ENCODE data around the gene RC3H2. TPM values are rescaled to one million over a fixed set of nuclear protein-coding genes. Genes with fewer than 3 reads are reported as not detected.
A peak's percentile ranks its signal among the peaks of the same experiment; 100 is the strongest.
"Not testable (repeated sequence)": the region's sequence is repeated elsewhere in the genome, so short reads cannot be mapped to it uniquely, and the experiment has no call there.

The RC3H2 gene
- total RNA-seq, 2 experiments from 2014 or later, result 20.2 to 21.3 TPM

- no peak for DNase-seq
- H3K4me3 Mint-ChIP-seq, result no peak overlapping the region
- intact Hi-C loops (cut with micrococcal nuclease), result loop anchor here (10.0 kb wide), 3 partner anchors 412 to 468 kb away; partner anchors contain the start of gene PTGS1
- H3K27me3 Mint-ChIP-seq (ENCODE audit: low read depth), result no peaks in the 10 kb centered on the region
- peaks cover 26% of the 10 kb centered on the region for H3K4me1 Mint-ChIP-seq (ENCODE audit: low read depth)
- CTCF ChIA-PET, result interaction anchor here (0.6 to 1.2 kb wide), 4 partner anchors 23 to 545 kb away, joined by 3 read pairs; no protein-coding TSS in a partner anchor
- H3K36me3 Mint-ChIP-seq (ENCODE audit: low read depth), result peaks cover 5% of the 10 kb centered on the region
- H3K27ac Mint-ChIP-seq, result no peak overlapping the region
- H3K9me3 Mint-ChIP-seq, result no peaks in the 10 kb centered on the region
Measured at GRCh38 chr9:122812736-122813135, 92.4 kb downstream of the RC3H2 start.

- Mint-ChIP-seq H3K27ac (no peak overlapping the region), H3K4me3 (no peak overlapping the region), H3K27me3 (ENCODE audit: low read depth) (no peaks in the 10 kb centered on the region), H3K4me1 (ENCODE audit: low read depth) (peaks cover 20% of the 10 kb centered on the region), H3K36me3 (ENCODE audit: low read depth) (no peaks in the 10 kb centered on the region), H3K9me3 (peaks cover 3% of the 10 kb centered on the region)
- DNase-seq, result peak; percentile 87
- intact Hi-C loops (cut with micrococcal nuclease), result loop anchor here (1.0 to 10.0 kb wide), 8 partner anchors 197 to 711 kb away; partner anchors contain the start of gene PTGS1
- CTCF ChIA-PET, result interaction anchor here (0.7 to 5.3 kb wide), 9 partner anchors 11 to 686 kb away, joined by 3 to 57 read pairs (median 4); no protein-coding TSS in a partner anchor
Measured at GRCh38 chr9:122810306-122810946, 94.7 kb downstream of the RC3H2 start.

- H3K36me3 Mint-ChIP-seq (ENCODE audit: low read depth); DNase-seq; H3K27ac Mint-ChIP-seq; H3K9me3 Mint-ChIP-seq; H3K4me3 Mint-ChIP-seq; intact Hi-C loops (cut with micrococcal nuclease); H3K27me3 Mint-ChIP-seq (ENCODE audit: low read depth): not testable (repeated sequence)
- H3K4me1 Mint-ChIP-seq (ENCODE audit: low read depth), result peaks cover 19% of the 10 kb centered on the region
- CTCF ChIA-PET, result interaction anchor here (0.9 to 5.3 kb wide), 7 partner anchors 14 to 685 kb away, joined by 3 to 57 read pairs (median 4); partner anchors contain the start of gene PDCL
Measured at GRCh38 chr9:122809261-122809660, 95.9 kb downstream of the RC3H2 start.

- no peak for DNase-seq
- Mint-ChIP-seq H3K4me1 (ENCODE audit: low read depth) (peaks cover 19% of the 10 kb centered on the region), H3K9me3 (peaks cover 3% of the 10 kb centered on the region), H3K27me3 (ENCODE audit: low read depth) (no peaks in the 10 kb centered on the region), H3K36me3 (ENCODE audit: low read depth) (peaks cover 2% of the 10 kb centered on the region), H3K4me3 (no peak overlapping the region), H3K27ac (no peak overlapping the region)
- intact Hi-C loops (cut with micrococcal nuclease), result no loop called here
- CTCF ChIA-PET, result interaction anchor here (0.9 to 5.3 kb wide), 10 partner anchors 12 to 711 kb away, joined by 3 to 57 read pairs (median 4); no protein-coding TSS in a partner anchor
Measured at GRCh38 chr9:122808141-122808540, 97.0 kb downstream of the RC3H2 start.

- H3K9me3 Mint-ChIP-seq, result peaks cover 3% of the 10 kb centered on the region
- intact Hi-C loops (cut with micrococcal nuclease), result no loop called here
- CTCF ChIA-PET, result interaction anchor here (0.9 to 5.3 kb wide), 8 partner anchors 12 to 683 kb away, joined by 3 to 57 read pairs (median 5); no protein-coding TSS in a partner anchor
- no peak overlapping the region for H3K27ac Mint-ChIP-seq
- DNase-seq, result peak; percentile 56
- peaks cover 19% of the 10 kb centered on the region for H3K4me1 Mint-ChIP-seq (ENCODE audit: low read depth)
- H3K4me3 Mint-ChIP-seq, result no peak overlapping the region
- peaks cover 2% of the 10 kb centered on the region for H3K36me3 Mint-ChIP-seq (ENCODE audit: low read depth)
- no peaks in the 10 kb centered on the region for H3K27me3 Mint-ChIP-seq (ENCODE audit: low read depth)
Measured at GRCh38 chr9:122807271-122807900, 97.8 kb downstream of the RC3H2 start.

GRCh38 chr9:122806661-122807060 lies 98.5 kb downstream of the RC3H2 start:
- peaks cover 3% of the 10 kb centered on the region for H3K9me3 Mint-ChIP-seq
- H3K27me3 Mint-ChIP-seq (ENCODE audit: low read depth), result no peaks in the 10 kb centered on the region
- intact Hi-C loops (cut with micrococcal nuclease), result no loop called here
- H3K4me3 Mint-ChIP-seq, result no peak overlapping the region
- H3K4me1 Mint-ChIP-seq (ENCODE audit: low read depth), result peaks cover 19% of the 10 kb centered on the region
- peaks cover 2% of the 10 kb centered on the region for H3K36me3 Mint-ChIP-seq (ENCODE audit: low read depth)
- no peak for DNase-seq
- CTCF ChIA-PET, result interaction anchor here (1.1 to 5.3 kb wide), 4 partner anchors 13 to 682 kb away, joined by 3 to 57 read pairs (median 4); no protein-coding TSS in a partner anchor
- H3K27ac Mint-ChIP-seq, result no peak overlapping the region

GRCh38 chr9:122800066-122801060 lies 104.8 kb downstream of the RC3H2 start, which contains the start of gene OR1K1:
Gene OR1K1 (plus strand): TSS chr9:122800123. CDS start chr9:122800123, 0 bp downstream.
- H3K9me3 Mint-ChIP-seq, result no peaks in the 10 kb centered on the region
- no peak for DNase-seq
- H3K27me3 Mint-ChIP-seq (ENCODE audit: low read depth), result no peaks in the 10 kb centered on the region
- peaks cover 2% of the 10 kb centered on the region for H3K36me3 Mint-ChIP-seq (ENCODE audit: low read depth)
- CTCF ChIA-PET, result no interaction called here
- intact Hi-C loops (cut with micrococcal nuclease), result no loop called here
- no peak within 1 kb of the TSS for H3K27ac Mint-ChIP-seq
- H3K4me1 Mint-ChIP-seq (ENCODE audit: low read depth), result no peaks in the 10 kb centered on the region
- no peak within 1 kb of the TSS for H3K4me3 Mint-ChIP-seq

- Mint-ChIP-seq H3K36me3 (ENCODE audit: low read depth) (no peaks in the 10 kb centered on the region), H3K4me1 (ENCODE audit: low read depth) (no peaks in the 10 kb centered on the region), H3K9me3 (no peaks in the 10 kb centered on the region), H3K27ac (no peak overlapping the region), H3K4me3 (no peak overlapping the region), H3K27me3 (ENCODE audit: low read depth) (no peaks in the 10 kb centered on the region)
- intact Hi-C loops (cut with micrococcal nuclease), result no loop called here
- CTCF ChIA-PET, result no interaction called here
- no peak for DNase-seq
Measured at GRCh38 chr9:122797316-122798063, 107.7 kb downstream of the RC3H2 start.

Other genes starting within 250 kb of the RC3H2 start
- gene OR1B1, start 247.7 kb downstream of the RC3H2 start, total RNA-seq, result not detected
- gene OR1L1, start 243.6 kb downstream of the RC3H2 start, total RNA-seq, result not detected
- not detected for gene OR1L3, start 230.2 kb downstream of the RC3H2 start, total RNA-seq
- gene OR1L4, start 181.4 kb downstream of the RC3H2 start, total RNA-seq, result not detected
- not detected for gene OR1L6, start 163.1 kb downstream of the RC3H2 start, total RNA-seq
- not detected for gene OR5C1, start 116.4 kb downstream of the RC3H2 start, total RNA-seq
- not detected for gene OR1K1, start 105.2 kb downstream of the RC3H2 start, total RNA-seq
- 10 to 100 TPM; 19.5 to 19.6 TPM for gene PDCL, start 76.8 kb downstream of the RC3H2 start, total RNA-seq
- gene ZBTB6, start 8.0 kb upstream of the RC3H2 start, total RNA-seq, result 1 to 10 TPM; 7.7 to 8.0 TPM
- 1 to 10 TPM; 5.5 to 5.7 TPM for gene ZBTB26, start 26.2 kb upstream of the RC3H2 start, total RNA-seq
- gene RABGAP1, start 35.7 kb upstream of the RC3H2 start, total RNA-seq, result 10 to 100 TPM; 19.7 to 21.3 TPM
- under 1 TPM; 0.32 to 0.50 TPM for gene GPR21, start 128.3 kb upstream of the RC3H2 start, total RNA-seq

Measured in activated naive CD4-positive, alpha-beta T cell treated with anti-CD3 and anti-CD28 coated beads for 36 hours (primary cell).